ENCODE measurements around the gene TSPAN13. TPM values are rescaled to one million over a fixed set of nuclear protein-coding genes. Genes with fewer than 3 reads are reported as not detected.

The TSPAN13 gene
- total and polyA plus RNA-seq, 2 of the 4 experiments (the other 2 are of a cell fraction) = 3.0 to 5.0 TPM

DNA sequence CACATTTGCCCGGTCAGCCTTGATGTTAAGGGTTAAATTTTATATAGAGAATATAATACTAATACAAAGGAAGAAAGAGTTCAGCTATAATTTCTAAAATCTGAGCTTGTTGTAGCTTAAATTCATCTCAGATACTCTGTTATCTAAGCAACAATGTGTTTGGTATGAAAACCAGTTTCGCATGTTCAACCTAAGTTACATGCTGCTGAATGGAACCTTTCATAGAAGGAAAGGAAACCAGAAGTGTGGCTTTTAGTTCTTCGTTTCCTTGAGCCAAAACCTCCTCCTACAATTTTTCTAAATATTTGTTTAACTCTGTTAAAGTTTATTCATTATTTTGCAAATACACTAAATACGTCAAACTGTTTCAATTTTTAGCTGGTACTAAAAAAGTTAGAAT, 32.7 kb downstream of the TSPAN13 start:
- no peak overlapping the region for H4K8ac ChIP-seq (ENCODE audit: low read depth in 2 of 2, low read length in 2 of 2)
- no peaks in the 10 kb centered on the region for H3K79me1 ChIP-seq (ENCODE audit: low read depth in 1 of 2, low read length in 2 of 2)
- H3K4me2 ChIP-seq (ENCODE audit: low read depth, low read length) = no peak overlapping the region
- no peak overlapping the region for H3K14ac ChIP-seq (replicated peaks; ENCODE audit: low read depth, low read length)
- H3K27me3 ChIP-seq (ENCODE audit: control insufficient read depth, insufficient read depth, low read length) = no peaks in the 10 kb centered on the region
- H3K4ac ChIP-seq (ENCODE audit: low read depth, low read length) = no peak overlapping the region
- TF ChIP-seq NFE2L2 (IDR thresholded peaks at IDR 0.05; ENCODE audit: low read depth, low read length) = no peak
- TF ChIP-seq RFX5 (IDR thresholded peaks at IDR 0.05; ENCODE audit: low read depth, low read length) = no peak
- no peak for TF ChIP-seq MAZ (IDR thresholded peaks at IDR 0.05; ENCODE audit: borderline replicate concordance, low read depth, low read length)
- TF ChIP-seq, protein P1, sequence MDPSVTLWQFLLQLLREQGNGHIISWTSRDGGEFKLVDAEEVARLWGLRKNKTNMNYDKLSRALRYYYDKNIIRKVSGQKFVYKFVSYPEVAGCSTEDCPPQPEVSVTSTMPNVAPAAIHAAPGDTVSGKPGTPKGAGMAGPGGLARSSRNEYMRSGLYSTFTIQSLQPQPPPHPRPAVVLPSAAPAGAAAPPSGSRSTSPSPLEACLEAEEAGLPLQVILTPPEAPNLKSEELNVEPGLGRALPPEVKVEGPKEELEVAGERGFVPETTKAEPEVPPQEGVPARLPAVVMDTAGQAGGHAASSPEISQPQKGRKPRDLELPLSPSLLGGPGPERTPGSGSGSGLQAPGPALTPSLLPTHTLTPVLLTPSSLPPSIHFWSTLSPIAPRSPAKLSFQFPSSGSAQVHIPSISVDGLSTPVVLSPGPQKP (IDR thresholded peaks at IDR 0.05; ENCODE audit: borderline replicate concordance, low read depth, low read length) = no peak
- no peak for TF ChIP-seq RCOR1 (IDR thresholded peaks at IDR 0.05; ENCODE audit: insufficient replicate concordance, low read length)
- TF ChIP-seq CEBPB (IDR thresholded peaks at IDR 0.05; ENCODE audit: low read depth, low read length) = no peak
- no peak for TF ChIP-seq MXI1 (IDR thresholded peaks at IDR 0.05; ENCODE audit: borderline replicate concordance, low read depth, low read length)
- no peak for TF ChIP-seq BHLHE40 (IDR thresholded peaks at IDR 0.05; ENCODE audit: low read depth, low read length)
- TF ChIP-seq CTCF (conservative IDR thresholded peaks at IDR 0.05; ENCODE audit: low read depth, low read length) = no peak
- TF ChIP-seq, protein P2, sequence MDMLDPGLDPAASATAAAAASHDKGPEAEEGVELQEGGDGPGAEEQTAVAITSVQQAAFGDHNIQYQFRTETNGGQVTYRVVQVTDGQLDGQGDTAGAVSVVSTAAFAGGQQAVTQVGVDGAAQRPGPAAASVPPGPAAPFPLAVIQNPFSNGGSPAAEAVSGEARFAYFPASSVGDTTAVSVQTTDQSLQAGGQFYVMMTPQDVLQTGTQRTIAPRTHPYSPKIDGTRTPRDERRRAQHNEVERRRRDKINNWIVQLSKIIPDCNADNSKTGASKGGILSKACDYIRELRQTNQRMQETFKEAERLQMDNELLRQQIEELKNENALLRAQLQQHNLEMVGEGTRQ (IDR thresholded peaks at IDR 0.05; ENCODE audit: low read depth, low read length) = no peak
- no peak for TF ChIP-seq CHD1 (IDR thresholded peaks at IDR 0.05; ENCODE audit: low read depth, low read length)
- no peak for TF ChIP-seq SMC3 (IDR thresholded peaks at IDR 0.05; ENCODE audit: low read depth, low read length)
- no peak for TF ChIP-seq POLR2A (IDR thresholded peaks at IDR 0.05; ENCODE audit: low read depth, low read length)
- no peak for TF ChIP-seq FOS (IDR thresholded peaks at IDR 0.05; ENCODE audit: low read depth, low read length)
- TF ChIP-seq RAD21 (IDR thresholded peaks at IDR 0.05; ENCODE audit: low read length) = no peak
- TF ChIP-seq MAFK (IDR thresholded peaks at IDR 0.05; ENCODE audit: low read depth, low read length) = no peak
- WGBS, 2 experiments (ENCODE audit: extremely low coverage in 2 of 2, insufficient read length in 1 of 2) = no CpG with 5 or more reads among the region's 4 CpGs
- no peaks in the 10 kb centered on the region for H3K9me3 ChIP-seq (ENCODE audit: control insufficient read depth, insufficient read depth, low read length)
- POLR2A ChIA-PET (ENCODE audit: unreplicated experiment) = no interaction called here
- DNase-seq (no peak), ATAC-seq (ENCODE audit: low read depth) (no peak)
- H3K23ac ChIP-seq (ENCODE audit: low read depth, low read length) = no peak overlapping the region
- no peak overlapping the region for H2BK20ac ChIP-seq (ENCODE audit: low read depth, low read length)
- no peaks in the 10 kb centered on the region for H3K4me1 ChIP-seq (ENCODE audit: control insufficient read depth, insufficient read depth, low read length)
- CTCF ChIA-PET = no interaction called here
- H2BK15ac ChIP-seq (ENCODE audit: low read depth, low read length) = no peak overlapping the region
- BruUV-seq (replicated peaks) = no TSS peak
- no peak overlapping the region for H4K5ac ChIP-seq (ENCODE audit: low read depth, low read length)
- H3K36me3 ChIP-seq (ENCODE audit: control insufficient read depth, insufficient read depth, low read length) = no peaks in the 10 kb centered on the region
- H2AK9ac ChIP-seq (replicated peaks; ENCODE audit: low read depth, low read length, poor library complexity) = no peak overlapping the region
- dilution Hi-C loops (cut with HindIII; ENCODE audit: low sequenced_read_pairs, unreplicated experiment) (no loop called here), in situ Hi-C loops (cut with MboI; ENCODE audit: low sequenced_read_pairs) (no loop called here), intact Hi-C loops (cut with micrococcal nuclease) (no loop called here)
- no peak overlapping the region for H2BK120ac ChIP-seq (ENCODE audit: low read depth, low read length)
- no peak overlapping the region for H3K27ac ChIP-seq (ENCODE audit: insufficient read depth, low read length)
- no peak overlapping the region for H2AFZ ChIP-seq (replicated peaks; ENCODE audit: low read length, poor library complexity)
- no peak overlapping the region for H2AK5ac ChIP-seq (ENCODE audit: low read depth, low read length)
- H3K9ac ChIP-seq (ENCODE audit: low read depth, low read length) = no peak overlapping the region
- no peak overlapping the region for H4K91ac ChIP-seq (ENCODE audit: insufficient read depth, low read depth, low read length)
- H2BK5ac ChIP-seq (ENCODE audit: low read depth, low read length, poor library complexity, severe bottlenecking) = no peak overlapping the region
- no peak overlapping the region for H3K56ac ChIP-seq (ENCODE audit: extremely low read depth, insufficient read depth, low read length)
- H4K20me1 ChIP-seq (ENCODE audit: insufficient read depth, low read length) = no peaks in the 10 kb centered on the region
- H3K9me1 ChIP-seq (ENCODE audit: insufficient read depth, low read length) = no peaks in the 10 kb centered on the region
- no peak overlapping the region for H3K18ac ChIP-seq (ENCODE audit: low read depth, low read length)
- H3K4me3 ChIP-seq (ENCODE audit: insufficient read depth, low read depth, low read length) = no peak overlapping the region
